Measurements from ENCODE around the gene FOXK2. TPM values are rescaled to one million over a fixed set of nuclear protein-coding genes. Genes with fewer than 3 reads are reported as not detected.

The FOXK2 gene
- total and polyA plus RNA-seq, 2 donors from 2014 or later: 13.5 to 37.9 TPM

- Histone ChIP-seq H3K4me3 (ENCODE audit: low read length in 3 of 3) (no peak overlapping the region), H3K27me3 (ENCODE audit: control insufficient read depth, insufficient read depth, low read length) (no peaks in the 10 kb centered on the region), H3K27ac (ENCODE audit: low read depth in 2 of 2, low read length in 2 of 2) (no peak overlapping the region), H3K4me1 (ENCODE audit: control insufficient read depth in 2 of 3, insufficient read depth in 2 of 3, low read depth in 1 of 3, low read length in 3 of 3) (peaks cover 0 to 13% (median 12%) of the 10 kb centered on the region in 3 donors), H3K9ac (ENCODE audit: low read length in 3 of 3) (no peak overlapping the region), H3K36me3 (ENCODE audit: control insufficient read depth in 2 of 3, insufficient read depth in 3 of 3, low read length in 3 of 3) (peaks cover 4 to 12% (median 10%) of the 10 kb centered on the region in 3 donors), H3K9me3 (ENCODE audit: control insufficient read depth in 2 of 3, insufficient read depth in 1 of 3, low read length in 3 of 3) (no peaks in the 10 kb centered on the region)
- intact Hi-C loops (cut with DNase I): no loop called here
- peak in 1 of 5 donors; percentile 64 for DNase-seq
- no peak for TF ChIP-seq CTCF (IDR thresholded peaks at IDR 0.05; ENCODE audit: borderline replicate concordance, extremely low read depth, insufficient read depth)
- no peak for FAIRE-seq
These were observed 77.5 kb downstream of the FOXK2 start for GRCh38 chr17:82596837-82597672.

- no peak for FAIRE-seq
- DNase-seq: peak in 1 of 5 donors; percentile 48
- intact Hi-C loops (cut with DNase I): no loop called here
These were observed 79.0 kb downstream of the FOXK2 start for GRCh38 chr17:82598256-82599119.

More at GRCh38 chr17:82598256-82599119, 79.0 kb downstream of the FOXK2 start:
- no peak overlapping the region for H3K4me3 ChIP-seq (ENCODE audit: low read length in 3 of 3)
- TF ChIP-seq CTCF (IDR thresholded peaks at IDR 0.05; ENCODE audit: borderline replicate concordance, extremely low read depth, insufficient read depth): no peak
- no peak overlapping the region for H3K27ac ChIP-seq (ENCODE audit: low read depth in 2 of 2, low read length in 2 of 2)
- peaks cover 0 to 11% (median 7%) of the 10 kb centered on the region in 3 donors for H3K4me1 ChIP-seq (ENCODE audit: control insufficient read depth in 2 of 3, insufficient read depth in 2 of 3, low read depth in 1 of 3, low read length in 3 of 3)
- no peak overlapping the region for H3K9ac ChIP-seq (ENCODE audit: low read length in 3 of 3)
- H3K36me3 ChIP-seq (ENCODE audit: control insufficient read depth in 2 of 3, insufficient read depth in 3 of 3, low read length in 3 of 3): peaks cover 4 to 23% (median 14%) of the 10 kb centered on the region in 3 donors
- no peaks in the 10 kb centered on the region for H3K27me3 ChIP-seq (ENCODE audit: control insufficient read depth, insufficient read depth, low read length)
- H3K9me3 ChIP-seq (ENCODE audit: control insufficient read depth in 2 of 3, insufficient read depth in 1 of 3, low read length in 3 of 3): no peaks in the 10 kb centered on the region
